ENCODE results near the gene DNAJB4. TPM values are rescaled to one million over a fixed set of nuclear protein-coding genes. Genes with fewer than 3 reads are reported as not detected.
A peak's percentile ranks its signal among the peaks of the same experiment; 100 is the strongest.
"Not testable (repeated sequence)": the region's sequence is repeated elsewhere in the genome, so short reads cannot be mapped to it uniquely, and the experiment has no call there.

The DNAJB4 gene
- total RNA-seq, 1 experiment from 2014 or later: 22.5 TPM

DNA sequence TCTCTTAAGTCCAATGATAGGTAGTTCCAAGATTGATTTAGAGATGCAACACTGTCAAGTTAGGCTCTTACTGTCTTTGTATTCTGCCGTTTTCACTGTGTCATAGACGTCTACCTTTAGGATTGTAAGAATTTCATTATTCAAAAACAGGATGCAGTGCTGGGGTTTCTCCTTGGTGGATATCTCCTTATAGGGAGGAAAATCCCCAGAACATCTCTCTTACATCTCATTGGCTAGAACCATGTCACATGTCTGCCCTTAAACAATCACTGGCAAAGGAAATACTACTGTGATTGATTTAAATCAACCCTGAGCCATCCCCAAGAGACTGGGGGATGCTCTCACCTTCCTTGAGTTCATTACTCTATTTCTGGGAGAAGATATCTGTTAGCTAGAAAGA, 15.0 kb upstream of the DNAJB4 start:
- DNase-seq (ENCODE audit: extremely low read depth, low read depth): no peak

DNA sequence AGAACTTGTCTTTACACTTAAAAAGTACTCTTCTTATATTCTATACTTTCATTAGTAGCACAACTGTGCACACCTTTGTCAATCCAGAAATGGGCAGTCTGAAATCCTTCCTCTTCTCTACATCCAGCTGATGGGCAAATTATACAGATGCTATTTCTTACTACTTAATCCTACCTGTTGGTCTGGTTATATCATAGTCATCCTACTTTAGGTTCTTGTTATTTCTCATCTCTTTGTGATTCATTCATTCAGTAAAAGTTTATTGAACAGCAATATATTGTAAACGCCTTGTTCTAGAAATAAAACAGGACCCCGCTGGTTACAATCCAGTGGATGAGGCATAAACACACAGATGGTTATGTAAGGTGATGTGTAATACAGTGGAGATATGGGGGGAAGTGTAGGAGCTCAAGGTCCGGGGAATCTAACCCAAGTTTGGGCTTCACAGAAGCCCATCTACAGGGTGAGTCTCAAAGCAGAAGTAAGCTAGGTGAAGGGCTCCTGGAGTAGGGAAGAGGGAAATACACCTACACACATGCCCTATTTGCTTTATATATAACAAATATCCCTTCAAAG, 14.0 kb upstream of the DNAJB4 start:
- DNase-seq (ENCODE audit: extremely low read depth, low read depth): no peak

DNA sequence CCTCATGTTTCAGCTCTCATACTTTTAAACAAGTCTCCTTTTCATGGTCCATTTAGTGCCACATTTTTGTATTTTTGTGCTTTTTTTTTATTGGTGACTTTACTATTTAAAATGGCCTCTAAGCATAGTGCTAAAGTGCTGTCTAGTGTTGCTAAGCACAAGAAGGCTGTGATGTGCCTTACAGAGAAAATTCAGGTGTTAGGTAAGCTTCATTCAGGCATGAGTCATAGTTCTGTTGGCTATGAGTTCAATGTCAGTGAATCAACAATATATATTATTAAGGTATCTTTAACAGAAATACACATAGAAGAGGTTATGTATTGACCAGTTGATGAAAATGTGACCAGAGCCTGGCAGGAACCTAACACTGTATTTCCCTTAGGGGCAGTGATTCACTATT, 13.1 kb upstream of the DNAJB4 start:
- DNase-seq (ENCODE audit: extremely low read depth, low read depth): no peak

DNA sequence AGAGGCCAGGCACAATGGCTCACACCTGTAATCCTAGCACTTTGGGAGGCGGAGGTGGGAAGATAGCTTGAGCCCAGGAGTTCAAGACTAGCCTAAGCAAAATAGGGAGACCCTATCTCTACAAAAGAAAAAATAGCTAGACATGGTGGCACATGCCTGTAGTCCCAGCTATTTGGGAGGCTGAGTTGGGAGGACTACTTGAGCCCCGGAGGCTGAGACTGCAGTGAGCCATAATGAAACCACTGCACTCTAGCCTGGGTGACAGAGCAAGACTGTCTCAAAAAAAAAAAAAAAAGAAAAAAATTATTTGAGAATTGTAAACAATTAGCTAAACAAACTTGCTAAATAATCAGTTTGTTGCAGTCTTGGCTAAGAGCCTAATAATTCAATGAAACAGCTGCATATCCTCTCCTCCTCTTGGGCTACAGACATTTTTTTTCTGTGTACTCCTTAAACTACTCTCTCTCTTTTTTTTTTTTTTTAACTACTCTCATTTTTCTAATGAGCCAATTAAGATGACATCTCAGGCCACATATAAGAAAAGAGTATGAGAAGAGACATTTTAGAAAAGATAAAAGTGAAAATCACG, 10.5 kb upstream of the DNAJB4 start:
- DNase-seq (ENCODE audit: extremely low read depth, low read depth): no peak

DNA sequence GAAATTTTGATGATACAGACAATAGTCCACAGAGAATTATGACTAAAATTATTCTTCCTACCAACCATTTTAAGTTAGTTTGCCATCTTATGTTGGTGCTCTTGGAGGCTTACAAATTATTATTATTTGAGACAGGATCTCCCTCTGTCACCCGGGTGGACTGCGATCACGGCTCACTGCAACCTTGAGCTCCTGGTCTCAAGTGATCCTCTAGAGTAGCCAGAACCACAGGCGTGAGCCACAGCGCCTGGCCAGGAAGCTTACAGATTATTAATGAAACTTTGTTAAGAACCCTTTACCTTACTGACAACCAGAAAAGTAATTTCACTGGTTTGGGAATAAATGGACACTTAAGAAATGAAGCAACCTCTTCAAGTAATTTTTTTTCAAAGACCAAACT, 8.0 kb upstream of the DNAJB4 start:
- no peak for DNase-seq (ENCODE audit: extremely low read depth, low read depth)

DNA sequence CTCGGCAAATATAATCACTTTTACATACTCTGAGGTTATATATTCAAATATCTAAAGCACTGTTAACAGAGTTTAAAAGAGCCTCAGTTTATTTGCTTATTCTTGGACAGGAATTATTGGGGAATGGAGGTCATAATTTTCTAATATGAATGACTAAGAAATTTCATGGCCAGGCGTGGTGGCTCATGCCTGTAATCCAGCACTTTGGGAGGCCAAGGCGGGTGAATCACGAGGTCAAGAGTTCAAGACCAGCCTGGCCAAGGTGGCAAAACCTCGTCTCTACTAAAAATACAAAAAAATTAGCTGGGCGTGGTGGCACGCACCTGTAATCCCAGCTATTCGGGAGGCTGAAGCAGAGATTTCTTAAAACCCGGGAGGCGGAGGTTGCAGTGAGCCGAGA, 4.2 kb upstream of the DNAJB4 start:
- not testable (repeated sequence) for DNase-seq (ENCODE audit: extremely low read depth, low read depth)

DNA sequence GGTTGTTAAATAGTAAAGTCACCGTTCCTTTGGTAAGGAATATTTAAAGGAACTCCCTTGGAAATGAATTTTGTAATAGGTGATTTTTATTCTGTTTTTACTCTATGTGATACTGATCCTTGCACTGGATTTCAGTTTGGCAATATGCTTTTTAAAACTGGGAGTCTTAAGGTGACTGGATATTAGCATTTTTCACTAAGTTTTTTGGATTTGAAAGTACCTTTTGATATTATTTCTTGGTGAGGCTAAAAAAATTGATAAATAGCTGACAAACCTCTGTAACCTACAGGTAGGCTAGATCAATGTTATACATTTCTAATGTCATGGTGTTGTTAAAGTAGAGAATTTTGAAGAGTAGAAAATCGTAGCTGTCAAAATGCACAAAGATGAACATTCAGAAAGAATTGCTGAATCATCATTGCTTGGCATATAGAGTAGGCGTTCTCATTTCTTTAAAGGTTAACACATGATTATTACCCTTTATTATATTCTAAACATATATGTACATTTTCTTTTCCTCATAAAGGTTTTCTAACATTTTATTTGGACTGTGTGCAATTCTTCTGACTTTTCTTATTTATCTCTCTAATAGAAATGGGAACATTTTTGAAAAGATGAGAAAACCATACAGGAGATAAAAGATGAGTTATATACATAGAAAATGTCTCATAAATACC, 1.5 kb upstream of the DNAJB4 start:
- DNase-seq (ENCODE audit: extremely low read depth, low read depth): no peak

DNA sequence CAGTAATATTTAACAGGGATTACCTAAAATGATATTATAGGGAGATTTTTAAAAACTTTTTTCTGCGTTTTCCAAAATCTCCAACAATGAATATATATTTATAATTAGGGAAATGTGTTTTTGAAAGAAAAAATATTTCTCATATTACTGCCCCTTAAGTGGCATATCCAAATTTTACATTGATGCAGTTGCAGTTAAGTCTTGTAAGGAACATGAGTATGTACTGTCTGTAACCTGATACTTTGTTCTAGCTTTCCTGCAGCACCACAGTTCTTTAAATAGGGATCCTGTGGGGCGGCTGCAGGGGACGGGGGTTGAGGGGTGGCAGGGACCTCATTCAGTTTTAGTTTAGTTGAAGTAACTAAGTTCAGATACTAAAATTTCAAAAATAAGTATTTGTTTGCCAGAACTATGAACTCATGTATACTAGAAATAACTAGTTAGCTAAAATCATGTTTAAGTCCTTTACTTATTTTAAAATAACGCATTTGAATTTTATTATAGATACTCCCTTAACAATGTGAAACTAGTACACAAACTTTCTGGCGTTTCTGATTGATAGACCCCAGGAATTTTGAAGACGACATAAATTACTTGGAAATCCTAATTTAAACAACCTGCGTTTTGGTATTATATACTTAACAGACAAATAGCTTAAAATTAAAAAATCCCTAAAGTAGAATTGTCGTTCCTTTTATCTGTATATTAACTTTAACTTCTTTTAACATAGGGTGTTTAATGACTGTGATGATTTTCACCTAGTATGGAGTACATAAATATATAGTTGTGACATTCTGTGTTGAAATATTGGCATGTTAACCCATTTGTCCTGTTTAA, 639 bp upstream of the DNAJB4 start:
- peak; percentile 81 for DNase-seq (ENCODE audit: extremely low read depth, low read depth)

DNA sequence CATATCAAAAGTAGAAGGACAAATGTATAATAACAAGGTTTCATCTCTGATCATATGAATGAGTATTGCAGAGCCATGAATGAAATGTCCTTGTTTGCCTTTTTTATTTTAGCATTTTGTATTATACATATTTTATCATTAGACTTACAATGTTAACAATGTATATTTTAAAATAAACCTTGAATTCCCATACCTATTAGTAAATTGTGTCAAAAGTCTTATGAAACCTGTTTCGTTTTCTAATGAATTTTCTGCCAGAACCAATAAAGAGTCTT, 646 bp downstream of the DNAJB4 start:
- DNase-seq (ENCODE audit: extremely low read depth, low read depth): no peak

DNA sequence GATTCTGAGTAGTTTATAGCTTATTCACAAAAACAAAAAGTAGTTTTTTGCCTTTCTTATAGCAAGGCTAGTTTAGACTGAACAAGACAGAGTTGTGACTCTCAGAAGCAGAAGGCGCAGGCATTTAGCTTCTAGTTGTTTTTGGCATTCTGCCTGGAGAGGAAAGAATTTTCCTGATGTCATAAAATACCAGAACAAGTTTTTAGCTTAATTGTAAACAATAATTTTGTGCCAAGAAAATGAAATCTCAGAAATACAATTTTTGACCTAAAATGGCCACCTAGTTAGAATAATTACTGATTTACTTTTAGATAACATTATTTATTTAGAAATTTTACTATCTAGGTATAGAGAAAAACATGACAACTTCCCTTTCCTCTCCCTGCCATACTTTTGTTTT, 1.0 kb downstream of the DNAJB4 start:
- peak; percentile 74 for DNase-seq (ENCODE audit: extremely low read depth, low read depth)

DNA sequence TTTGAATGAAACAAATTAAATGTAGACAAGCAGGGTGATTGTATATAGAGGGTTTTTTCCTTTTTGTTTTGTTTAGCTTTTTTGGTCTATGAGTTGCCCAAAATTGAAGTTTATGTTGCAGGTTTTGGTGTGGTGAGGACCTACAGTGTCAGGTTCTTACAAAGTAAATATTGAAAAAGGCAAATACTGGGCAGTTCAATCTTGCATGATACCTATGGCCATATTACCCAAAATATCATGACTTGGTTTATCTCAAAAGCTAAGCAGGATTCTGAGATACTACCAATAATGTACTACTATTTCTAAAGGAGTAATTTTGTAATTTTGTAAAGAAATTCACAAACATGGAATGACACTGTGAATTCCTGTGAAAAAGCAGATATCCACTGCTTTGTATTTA, 1.8 kb downstream of the DNAJB4 start:
- DNase-seq (ENCODE audit: extremely low read depth, low read depth): no peak

DNA sequence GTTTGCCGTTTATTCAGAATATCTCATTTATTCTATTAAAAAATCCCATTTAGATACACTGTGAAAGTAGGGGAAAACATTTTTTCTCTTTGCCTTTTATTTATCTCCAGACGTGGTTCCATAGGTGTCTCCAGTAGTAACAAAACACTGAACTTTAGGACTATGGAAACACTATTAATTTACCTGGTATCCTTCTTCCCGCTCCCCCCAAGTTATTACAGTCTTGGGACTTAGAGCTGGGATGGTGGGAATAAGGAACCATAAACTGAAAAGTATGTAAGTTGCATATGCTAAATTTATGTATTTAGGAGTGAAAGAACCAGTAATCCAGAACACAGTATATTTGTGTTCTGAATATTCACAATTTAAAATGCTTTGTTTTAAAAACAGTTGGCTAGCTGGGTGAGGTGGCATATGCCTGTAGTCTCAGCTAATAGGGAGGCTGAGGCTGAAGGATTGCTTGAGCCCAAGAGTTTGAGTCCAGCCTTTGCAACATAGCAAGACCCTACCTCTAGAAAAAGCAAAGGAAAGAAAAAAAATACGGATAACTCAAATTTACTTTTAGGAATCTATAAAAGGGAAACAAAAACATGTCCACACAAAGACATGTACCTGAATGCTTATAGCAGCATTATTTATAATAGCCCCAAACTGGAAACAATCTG, 3.1 kb downstream of the DNAJB4 start:
- DNase-seq (ENCODE audit: extremely low read depth, low read depth): no peak

DNA sequence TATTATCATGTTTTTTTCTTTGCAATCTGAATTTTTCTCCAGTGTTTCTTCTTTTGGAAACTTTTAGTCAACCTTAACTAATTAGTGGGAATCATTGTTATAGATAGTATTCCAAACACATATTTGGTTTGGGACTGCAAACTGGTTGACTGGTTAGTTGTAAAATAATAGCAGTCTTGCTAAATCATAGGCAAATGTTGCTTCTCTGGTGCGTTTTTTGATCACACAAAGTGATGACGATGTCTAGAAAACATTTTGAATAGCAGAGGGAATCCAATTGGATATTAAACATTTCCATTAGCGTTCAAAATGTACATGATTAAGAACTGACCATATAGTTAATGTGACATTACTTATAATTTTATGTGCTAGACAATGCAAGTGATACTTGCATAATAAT, 4.5 kb downstream of the DNAJB4 start:
- no peak for DNase-seq (ENCODE audit: extremely low read depth, low read depth)

DNA sequence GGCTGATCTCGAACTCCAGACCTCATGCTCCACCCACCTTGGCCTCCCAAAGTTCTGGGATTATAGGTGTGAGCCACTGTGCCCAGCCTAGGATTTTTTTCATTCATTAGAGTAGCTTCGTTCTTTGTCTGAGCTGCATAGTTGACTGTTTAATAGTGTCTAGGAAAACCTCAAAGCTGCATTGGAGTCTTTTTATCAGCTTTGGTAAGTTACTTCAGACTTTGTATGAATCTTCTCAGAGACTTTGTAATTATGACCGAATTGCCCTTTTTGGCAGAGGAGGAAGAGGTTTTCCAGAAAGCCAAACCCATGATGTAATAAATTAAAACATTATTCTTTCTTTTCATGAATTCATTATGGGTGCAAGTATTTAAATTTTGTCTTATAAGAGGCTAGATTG, 5.1 kb downstream of the DNAJB4 start:
- DNase-seq (ENCODE audit: extremely low read depth, low read depth): no peak

DNA sequence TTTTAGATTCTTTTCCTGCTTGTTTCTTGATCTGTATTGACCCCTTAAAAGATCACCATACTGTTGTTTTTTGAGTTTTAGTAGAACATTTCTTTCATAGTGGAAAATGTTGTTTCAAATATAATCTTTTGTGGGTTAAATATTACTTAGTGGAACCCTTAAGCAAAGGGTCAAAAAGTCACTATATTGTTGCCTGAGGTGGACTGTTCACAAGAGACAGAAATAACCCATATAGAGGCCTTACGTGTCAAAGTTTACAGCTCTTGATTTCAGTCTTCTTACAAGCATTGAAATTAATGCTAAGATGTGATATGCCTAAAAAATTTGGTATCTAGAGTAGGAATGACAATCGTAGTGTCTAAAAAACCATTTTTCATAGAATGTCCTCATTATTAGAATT, 6.3 kb downstream of the DNAJB4 start:
- no peak for DNase-seq (ENCODE audit: extremely low read depth, low read depth)

DNA sequence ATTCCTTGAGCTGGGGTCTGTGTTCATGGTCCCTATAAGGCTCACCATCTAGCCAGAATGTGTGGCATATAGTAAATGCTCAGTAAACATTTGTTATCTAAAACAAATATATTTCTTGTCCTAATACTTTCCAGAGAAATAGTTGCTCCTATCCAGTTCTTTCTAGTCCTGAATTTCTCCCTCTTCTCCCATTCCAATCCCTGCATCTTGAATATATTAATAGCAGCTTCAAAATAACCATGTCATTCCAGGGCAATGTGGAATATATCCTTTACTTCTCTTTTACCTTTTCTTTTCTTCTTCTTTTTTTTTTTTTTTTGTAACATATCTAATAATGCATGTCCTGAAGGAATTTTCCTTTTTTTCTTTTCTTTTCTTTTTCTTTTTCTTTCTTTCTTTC, 10.4 kb downstream of the DNAJB4 start:
- no peak for DNase-seq (ENCODE audit: extremely low read depth, low read depth)

DNA sequence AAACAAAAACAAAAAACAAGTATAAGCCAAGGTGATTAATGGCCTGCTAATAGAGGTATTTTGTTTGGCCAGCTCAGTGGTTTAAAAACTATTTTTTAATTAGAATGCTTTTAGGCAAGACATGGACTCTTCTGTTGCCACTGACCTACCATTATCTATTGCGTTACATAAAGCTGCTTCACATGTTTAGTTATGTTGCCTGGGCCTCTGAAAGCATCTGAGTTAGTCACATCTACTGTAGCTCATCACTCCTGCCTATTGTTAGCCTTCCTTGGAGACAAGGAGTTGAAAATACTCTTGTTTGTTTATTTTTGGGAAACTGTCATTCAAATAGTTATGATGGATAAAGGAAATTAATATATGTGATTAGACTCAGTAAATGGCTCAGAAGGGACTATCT, 14.3 kb downstream of the DNAJB4 start:
- DNase-seq (ENCODE audit: extremely low read depth, low read depth): no peak

DNA sequence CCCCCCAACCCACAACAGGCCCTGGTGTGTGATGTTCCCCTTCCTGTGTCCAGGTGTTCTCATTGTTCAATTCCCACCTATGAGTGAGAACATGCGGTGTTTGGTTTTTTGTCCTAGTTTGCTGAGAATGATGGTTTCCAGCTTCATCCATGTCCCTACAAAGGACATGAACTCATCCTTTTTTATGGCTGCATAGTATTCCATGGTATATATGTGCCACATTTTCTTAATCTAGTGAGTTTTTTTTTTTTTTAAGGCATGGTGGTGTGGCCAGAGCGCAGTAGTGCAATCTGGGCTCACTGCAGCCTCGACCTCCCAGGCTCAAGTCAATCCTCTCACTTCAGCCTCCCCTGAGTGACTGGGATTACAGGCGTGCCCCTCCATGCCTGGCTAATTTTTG, 16.4 kb downstream of the DNAJB4 start:
- not testable (repeated sequence) for DNase-seq (ENCODE audit: extremely low read depth, low read depth)

DNA sequence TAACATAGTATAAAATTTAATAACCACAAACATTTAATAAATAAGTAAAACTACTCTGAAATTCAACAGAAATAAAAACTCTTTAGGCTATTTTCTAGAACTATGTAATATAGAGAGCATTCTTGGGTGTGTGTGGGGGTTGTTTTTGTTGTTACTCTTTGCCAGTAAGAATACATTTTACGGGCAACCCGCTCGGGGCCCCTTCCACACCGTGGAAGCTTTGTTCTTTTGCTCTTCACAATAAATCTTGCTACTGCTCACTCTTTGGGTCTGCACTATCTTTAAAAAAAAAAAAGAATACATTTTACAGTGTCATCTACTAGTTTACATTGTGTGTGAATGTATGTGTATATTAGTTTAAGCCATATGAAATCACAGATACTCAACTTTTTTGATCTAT, 25.1 kb downstream of the DNAJB4 start:
- DNase-seq (ENCODE audit: extremely low read depth, low read depth): no peak

DNA sequence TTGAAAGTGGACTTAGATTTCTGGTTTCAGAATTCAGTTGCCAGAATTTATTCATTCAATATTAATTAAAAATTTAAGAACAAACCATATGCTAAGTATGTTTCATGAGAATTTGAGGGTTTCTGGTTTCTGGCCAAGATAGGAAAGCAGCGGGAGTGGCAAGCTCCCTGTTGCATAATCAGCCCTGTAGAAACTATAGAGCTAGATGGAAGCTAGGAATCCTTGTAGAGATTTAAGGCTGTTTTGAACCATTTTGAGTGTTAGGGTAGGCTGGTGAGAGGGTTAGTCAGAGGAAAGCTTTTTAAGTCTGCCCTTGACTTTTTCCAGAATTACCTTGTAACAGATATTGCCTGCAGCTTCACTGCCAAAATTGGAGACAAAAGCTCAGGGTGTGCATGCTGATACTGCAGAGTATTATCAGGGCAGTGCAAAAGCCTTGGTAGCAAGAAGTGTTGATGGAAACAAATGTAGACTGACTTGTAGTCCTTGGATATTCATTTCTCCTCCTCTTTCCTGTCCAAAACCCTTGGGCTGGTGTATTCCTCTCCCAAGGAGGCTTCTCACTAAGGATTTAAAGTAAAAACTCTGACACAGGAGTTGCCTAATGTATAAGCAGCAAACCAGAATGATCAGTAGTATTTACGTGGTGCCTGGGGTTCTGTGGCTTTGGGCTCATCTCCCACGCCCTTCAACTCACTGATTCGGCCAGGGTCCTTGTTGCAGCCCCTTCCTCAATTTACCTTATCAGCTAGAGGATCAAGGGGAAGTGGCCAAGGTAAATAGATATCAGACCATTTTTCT, 28.5 kb downstream of the DNAJB4 start:
- DNase-seq (ENCODE audit: extremely low read depth, low read depth): no peak

DNA sequence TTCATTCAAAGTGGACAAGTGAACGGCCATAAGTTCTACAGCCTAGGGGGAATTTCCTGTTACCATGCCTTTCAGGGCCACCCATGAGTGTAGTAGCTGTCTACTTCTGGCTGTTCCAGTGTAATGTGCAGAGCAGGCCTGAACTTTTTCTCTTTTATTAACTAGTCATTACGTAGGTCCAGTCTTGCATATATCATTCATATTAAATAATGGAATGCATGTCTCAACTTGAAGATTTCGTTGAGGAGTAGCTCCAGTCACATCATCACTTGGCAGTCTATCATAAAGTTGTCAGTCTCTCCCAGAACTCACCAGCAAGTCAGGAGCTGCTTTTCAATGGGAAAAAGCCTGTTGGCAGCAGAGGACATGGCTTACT, 29.0 kb downstream of the DNAJB4 start:
- DNase-seq (ENCODE audit: extremely low read depth, low read depth): no peak
